ENCODE results near the gene GCHFR. TPM values are rescaled to one million over a fixed set of nuclear protein-coding genes. Genes with fewer than 3 reads are reported as not detected.
A peak's percentile ranks its signal among the peaks of the same experiment; 100 is the strongest.

GCHFR gene
- total RNA-seq, 1 experiment from 2014 or later = 1.4 TPM

DNA sequence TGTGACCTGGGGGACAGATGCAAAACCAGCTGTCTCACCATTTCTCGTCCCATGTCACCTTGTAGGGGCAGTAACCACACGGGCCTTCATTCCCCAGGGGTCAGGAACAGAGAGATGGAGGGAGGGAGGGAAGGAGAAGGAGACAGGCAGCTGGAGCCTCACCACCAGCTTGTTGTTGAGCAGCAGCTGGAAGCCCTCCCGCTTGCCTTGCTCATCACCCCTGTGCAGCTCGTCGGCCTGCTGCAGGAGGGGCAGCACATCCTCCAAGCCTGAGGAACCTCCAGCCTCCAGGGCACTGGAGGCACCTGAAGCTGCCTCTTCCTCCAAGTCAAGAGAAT is 19.1 kb upstream of the GCHFR start:
- H3K27me3 ChIP-seq (replicated peaks) = no peaks in the 10 kb centered on the region

GRCh38 chr15:40746916-40747418 is 16.9 kb upstream of the GCHFR start:
- Histone ChIP-seq H3K27me3 (replicated peaks) (no peaks in the 10 kb centered on the region), H3K4me1 (replicated peaks) (no peaks in the 10 kb centered on the region), H3K4me3 (no peak overlapping the region), H3K9me3 (replicated peaks) (no peaks in the 10 kb centered on the region), H3K36me3 (peaks cover 78% of the 10 kb centered on the region), H3K27ac (no peak overlapping the region)
- DNase-seq (ENCODE audit: low read depth in 1 of 2, low spot score in 2 of 2) = no peak

More for the DNA sequence above, 19.1 kb upstream of the GCHFR start:
- Histone ChIP-seq H3K4me1 (replicated peaks) (no peaks in the 10 kb centered on the region), H3K36me3 (peaks cover 79% of the 10 kb centered on the region), H3K4me3 (no peak overlapping the region), H3K9me3 (replicated peaks) (no peaks in the 10 kb centered on the region), H3K27ac (no peak overlapping the region)
- no peak for DNase-seq (ENCODE audit: low read depth in 1 of 2, low spot score in 2 of 2)

- H3K9me3 ChIP-seq (replicated peaks) = no peaks in the 10 kb centered on the region
- H3K27me3 ChIP-seq (replicated peaks) = no peaks in the 10 kb centered on the region
- no peak overlapping the region for H3K27ac ChIP-seq
- no peak for DNase-seq (ENCODE audit: low read depth in 1 of 2, low spot score in 2 of 2)
- no peak overlapping the region for H3K4me3 ChIP-seq
- H3K36me3 ChIP-seq = peaks cover 77% of the 10 kb centered on the region
- no peaks in the 10 kb centered on the region for H3K4me1 ChIP-seq (replicated peaks)
Measured at GRCh38 chr15:40747685-40748631, 15.9 kb upstream of the GCHFR start.

- Histone ChIP-seq H3K27ac (no peak overlapping the region), H3K27me3 (replicated peaks) (no peaks in the 10 kb centered on the region), H3K9me3 (replicated peaks) (no peaks in the 10 kb centered on the region), H3K36me3 (peaks cover 67% of the 10 kb centered on the region), H3K4me3 (no peak overlapping the region), H3K4me1 (replicated peaks) (0 out of 2 replicates have a peak, but pooled peaks cover 4% of the 10 kb centered on the region)
- no peak for DNase-seq (ENCODE audit: low read depth in 1 of 2, low spot score in 2 of 2)
Measured at GRCh38 chr15:40749151-40749630, 14.7 kb upstream of the GCHFR start.

DNA sequence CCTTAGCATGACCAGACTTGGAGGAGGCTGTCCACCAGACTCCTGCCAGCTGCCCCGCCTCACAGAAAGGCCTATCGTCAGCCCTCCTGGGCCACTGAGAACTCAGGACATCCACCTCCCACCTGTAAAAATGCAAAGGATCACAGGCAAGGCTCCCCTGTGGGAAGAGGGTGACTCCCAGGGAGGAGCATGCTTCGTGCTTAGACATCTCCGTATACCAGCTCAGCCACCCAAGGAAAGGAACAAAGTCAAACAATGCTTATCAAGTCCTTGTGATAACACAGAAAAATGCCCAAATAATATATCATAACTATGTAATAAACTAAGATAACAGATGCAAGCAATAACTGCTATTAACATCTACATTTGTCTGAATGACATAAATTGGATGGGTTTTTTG is 13.0 kb upstream of the GCHFR start:
- no peak overlapping the region for H3K4me3 ChIP-seq

DNA sequence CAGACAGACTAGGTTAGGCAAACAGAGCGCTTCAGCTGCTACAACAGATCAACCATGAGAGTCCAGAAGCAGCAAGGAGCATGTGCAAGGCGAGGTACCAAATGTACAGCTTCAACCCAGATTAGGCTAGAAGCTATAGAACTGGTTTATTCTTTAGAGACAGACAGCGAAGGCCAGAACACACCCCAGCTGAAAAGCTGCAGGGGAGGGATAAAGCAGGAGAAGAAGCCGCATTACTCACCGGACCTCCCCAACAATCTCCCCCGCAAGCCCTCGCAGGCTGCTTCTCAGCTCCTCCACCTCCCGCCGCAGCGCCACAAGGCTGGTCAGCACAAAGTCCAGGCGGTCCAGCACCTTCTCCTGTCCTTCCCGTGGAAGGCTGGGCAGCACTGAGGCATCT is 12.1 kb upstream of the GCHFR start:
- no peak for DNase-seq (ENCODE audit: low read depth in 1 of 2, low spot score in 2 of 2)
- Histone ChIP-seq H3K9me3 (replicated peaks) (no peaks in the 10 kb centered on the region), H3K27me3 (replicated peaks) (no peaks in the 10 kb centered on the region), H3K36me3 (peaks cover 54% of the 10 kb centered on the region), H3K4me1 (replicated peaks) (peaks cover 8% of the 10 kb centered on the region), H3K4me3 (no peak overlapping the region), H3K27ac (no peak overlapping the region)

More for the DNA sequence above, 13.0 kb upstream of the GCHFR start:
- peaks cover 56% of the 10 kb centered on the region for H3K36me3 ChIP-seq
- H3K9me3 ChIP-seq (replicated peaks) = no peaks in the 10 kb centered on the region
- no peaks in the 10 kb centered on the region for H3K27me3 ChIP-seq (replicated peaks)
- DNase-seq (ENCODE audit: low read depth in 1 of 2, low spot score in 2 of 2) = no peak
- H3K27ac ChIP-seq = no peak overlapping the region
- H3K4me1 ChIP-seq (replicated peaks) = peaks cover 8% of the 10 kb centered on the region

GRCh38 chr15:40754574-40754882 is 9.3 kb upstream of the GCHFR start:
- DNase-seq (ENCODE audit: low read depth in 1 of 2, low spot score in 2 of 2) = peak in 1 of 2 experiments; percentile 22
- Histone ChIP-seq H3K4me3 (peak overlapping the region; percentile 84), H3K27me3 (replicated peaks) (no peaks in the 10 kb centered on the region), H3K27ac (no peak overlapping the region), H3K9me3 (replicated peaks) (no peaks in the 10 kb centered on the region), H3K4me1 (replicated peaks) (peaks cover 8% of the 10 kb centered on the region), H3K36me3 (peaks cover 37% of the 10 kb centered on the region)

- Histone ChIP-seq H3K27ac (peak within 1 kb of the TSS; percentile 84), H3K4me1 (replicated peaks) (peaks cover 8% of the 10 kb centered on the region), H3K27me3 (replicated peaks) (no peaks in the 10 kb centered on the region), H3K36me3 (peaks cover 32% of the 10 kb centered on the region), H3K9me3 (replicated peaks) (no peaks in the 10 kb centered on the region), H3K4me3 (peak within 1 kb of the TSS; percentile 84)
- DNase-seq (ENCODE audit: low read depth in 1 of 2, low spot score in 2 of 2) = peak; percentile 94 to 98
Measured at GRCh38 chr15:40754883-40755811, 8.7 kb upstream of the GCHFR start, which contains the start of gene RMDN3. TSS of gene RMDN3 (minus strand) at chr15:40755254. CDS start at chr15:40754783, 471 bp downstream.

- no peaks in the 10 kb centered on the region for H3K9me3 ChIP-seq (replicated peaks)
- no peaks in the 10 kb centered on the region for H3K27me3 ChIP-seq (replicated peaks)
- H3K27ac ChIP-seq = peak overlapping the region; percentile 84
- H3K4me3 ChIP-seq = peak overlapping the region; percentile 84
- H3K36me3 ChIP-seq = peaks cover 25% of the 10 kb centered on the region
- H3K4me1 ChIP-seq (replicated peaks) = peaks cover 8% of the 10 kb centered on the region
- no peak for DNase-seq (ENCODE audit: low read depth in 1 of 2, low spot score in 2 of 2)
Measured at GRCh38 chr15:40755812-40756208, 8.1 kb upstream of the GCHFR start.

DNA sequence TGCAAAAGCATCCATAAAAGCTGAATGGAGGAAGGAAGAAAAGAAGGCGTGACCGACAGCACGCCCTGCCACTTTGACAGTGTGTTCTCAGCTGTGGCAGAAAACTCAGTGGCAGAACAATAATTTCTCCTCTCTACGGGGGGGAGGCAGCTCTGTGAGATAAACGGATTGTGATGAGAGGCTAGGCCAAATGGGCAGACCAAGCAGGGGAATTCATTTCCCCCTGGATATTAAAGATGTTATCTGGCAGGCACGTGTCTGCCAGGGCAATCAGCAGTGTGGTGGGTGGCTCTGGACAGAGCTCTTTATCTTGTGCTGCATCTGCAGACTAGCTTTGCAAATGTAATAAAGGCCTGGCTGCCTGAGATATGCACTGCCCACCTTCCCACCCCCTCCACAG is 6.9 kb upstream of the GCHFR start:
- Histone ChIP-seq H3K27ac (no peak overlapping the region), H3K27me3 (replicated peaks) (no peaks in the 10 kb centered on the region), H3K4me3 (no peak overlapping the region), H3K9me3 (replicated peaks) (no peaks in the 10 kb centered on the region), H3K4me1 (replicated peaks) (peaks cover 8% of the 10 kb centered on the region), H3K36me3 (peaks cover 14% of the 10 kb centered on the region)
- DNase-seq (ENCODE audit: low read depth in 1 of 2, low spot score in 2 of 2) = no peak

DNA sequence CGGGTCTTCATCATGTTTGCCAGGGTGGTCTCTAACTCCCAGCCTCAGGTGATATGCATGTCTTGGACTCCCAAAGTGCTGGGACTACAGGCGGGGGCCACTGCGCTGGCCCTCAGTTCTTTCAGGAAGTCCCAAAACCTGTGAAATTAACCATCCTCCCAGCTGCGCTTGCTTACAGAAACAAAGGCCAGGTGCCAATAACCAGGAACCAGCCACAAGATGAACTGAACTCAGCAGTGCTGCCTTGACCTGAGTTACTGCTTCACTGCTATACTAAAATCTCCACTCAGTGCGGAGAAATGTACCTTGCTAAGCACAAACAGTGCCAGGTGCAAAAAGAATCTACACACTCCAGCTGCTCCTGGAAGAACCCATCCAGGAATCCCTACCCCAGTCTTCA is 3.9 kb upstream of the GCHFR start:
- Histone ChIP-seq H3K4me3 (no peak overlapping the region), H3K27me3 (replicated peaks) (no peaks in the 10 kb centered on the region), H3K36me3 (0 out of 2 replicates have a peak, but pooled peaks cover 1% of the 10 kb centered on the region), H3K4me1 (replicated peaks) (peaks cover 30% of the 10 kb centered on the region), H3K9me3 (replicated peaks) (no peaks in the 10 kb centered on the region), H3K27ac (no peak overlapping the region)
- no peak for DNase-seq (ENCODE audit: low read depth in 1 of 2, low spot score in 2 of 2)

GRCh38 chr15:40762919-40763800 is 708 bp upstream of the GCHFR start:
- DNase-seq (ENCODE audit: low read depth in 1 of 2, low spot score in 2 of 2) = peak; percentile 84 to 93
- no peaks in the 10 kb centered on the region for H3K9me3 ChIP-seq (replicated peaks)
- no peaks in the 10 kb centered on the region for H3K27me3 ChIP-seq (replicated peaks)
- peaks cover 14% of the 10 kb centered on the region for H3K36me3 ChIP-seq
- peaks cover 56% of the 10 kb centered on the region for H3K4me1 ChIP-seq (replicated peaks)
- no peak overlapping the region for H3K27ac ChIP-seq
- H3K4me3 ChIP-seq = peak overlapping the region; percentile 20

DNA sequence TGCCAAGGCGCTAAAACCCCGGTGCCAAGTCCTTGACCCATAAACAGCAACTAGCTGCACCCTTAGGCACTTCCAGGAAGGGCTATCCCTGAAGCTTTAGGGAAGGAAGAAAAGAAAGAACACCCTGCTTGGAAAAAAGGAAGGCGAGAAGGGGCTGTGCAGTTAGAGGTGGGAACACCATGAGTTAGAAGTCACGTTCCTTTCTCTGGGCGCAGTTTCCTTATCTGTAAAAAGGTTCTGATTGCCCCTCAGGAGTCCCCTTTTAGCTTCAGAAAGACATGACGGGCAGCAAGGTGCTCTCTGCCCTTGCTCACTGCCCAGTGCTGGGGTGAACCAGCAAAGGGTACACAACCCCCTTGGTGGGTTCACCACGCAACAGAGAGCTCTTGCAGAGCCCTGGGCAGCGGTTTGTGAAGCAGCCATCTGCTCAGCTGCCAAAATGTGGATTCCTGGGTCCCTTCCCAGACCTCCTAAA is 798 bp downstream of the GCHFR start:
- no peak for DNase-seq (ENCODE audit: low read depth in 1 of 2, low spot score in 2 of 2)
- H3K27ac ChIP-seq = no peak overlapping the region
- no peaks in the 10 kb centered on the region for H3K9me3 ChIP-seq (replicated peaks)
- no peaks in the 10 kb centered on the region for H3K27me3 ChIP-seq (replicated peaks)
- peaks cover 71% of the 10 kb centered on the region for H3K4me1 ChIP-seq (replicated peaks)
- no peak overlapping the region for H3K4me3 ChIP-seq
- peaks cover 24% of the 10 kb centered on the region for H3K36me3 ChIP-seq

All from SJSA1 (cell line).